Stomach smooth muscle (tissue), 2 donors: ENCODE results near the gene PPP2R2B.

Experiments
- H3K27ac ChIP-seq: one replicate; pipeline ENCODE4 v1.7.0; 2013; ENCODE audit warnings: mild to moderate bottlenecking, low read length, inconsistent platforms
- H3K27me3 ChIP-seq, 2 donors: one replicate each; pipeline ENCODE4 v1.7.0; 2013; ENCODE audit warnings: low read length in 2 of 2; ENCODE audit not compliant: insufficient read depth in 2 of 2, control insufficient read depth in 1 of 2
- H3K36me3 ChIP-seq, 2 donors: one replicate each; pipeline ENCODE4 v1.7.0; 2013; ENCODE audit warnings: low read length in 2 of 2; ENCODE audit not compliant: control insufficient read depth in 2 of 2, insufficient read depth in 2 of 2
- H3K4me1 ChIP-seq: one replicate; pipeline ENCODE4 v1.7.0; 2013; ENCODE audit warnings: low read length; ENCODE audit not compliant: control insufficient read depth, insufficient read depth
- H3K4me3 ChIP-seq, 2 donors: one replicate each; pipeline ENCODE4 v1.7.0; 2013; ENCODE audit warnings: low read length in 2 of 2
- H3K9ac ChIP-seq, 2 donors: one replicate each; pipeline ENCODE4 v1.7.0; 2013; ENCODE audit warnings: low read length in 2 of 2, mild to moderate bottlenecking in 1 of 2
- H3K9me3 ChIP-seq, 2 donors: one replicate each; pipeline ENCODE4 v1.7.0; 2013; ENCODE audit warnings: low read length in 2 of 2; ENCODE audit not compliant: control insufficient read depth in 2 of 2
- donor health status: healthy.
- donor health status: Pancreatic carcinoma.

The PPP2R2B gene

DNA sequence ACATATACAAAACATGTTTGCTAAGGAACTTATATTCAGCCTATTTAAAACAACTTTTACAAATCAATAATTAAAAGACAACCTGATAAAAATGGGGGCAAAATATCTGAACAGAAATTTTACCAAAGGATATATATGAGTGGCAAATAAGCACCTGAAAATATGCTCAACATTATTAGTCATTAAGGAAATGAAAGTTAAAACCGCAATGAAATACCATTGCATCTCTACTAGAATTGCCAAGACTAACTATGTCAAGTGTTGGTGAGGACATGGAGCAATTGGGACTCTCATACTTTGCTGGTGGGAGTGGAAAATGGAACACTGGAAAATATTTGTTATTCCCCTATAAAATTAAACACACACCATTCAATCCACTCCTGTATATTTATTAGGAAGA, 26.3 kb upstream of the PPP2R2B start:
- H3K4me1 ChIP-seq: no peaks in the 10 kb centered on the region
- no peak overlapping the region for H3K9ac ChIP-seq
- H3K27me3 ChIP-seq: no peaks in the 10 kb centered on the region
- H3K9me3 ChIP-seq: no peaks in the 10 kb centered on the region
- no peak overlapping the region for H3K27ac ChIP-seq
- no peaks in the 10 kb centered on the region for H3K36me3 ChIP-seq
- no peak overlapping the region for H3K4me3 ChIP-seq

- Histone ChIP-seq H3K36me3 (no peaks in the 10 kb centered on the region), H3K4me1 (no peaks in the 10 kb centered on the region), H3K9ac (no peak overlapping the region)
Observed at GRCh38 chr5:146903789-146904188, 25.2 kb upstream of the PPP2R2B start.

GRCh38 chr5:146902471-146902870, 23.9 kb upstream of the PPP2R2B start:
- Histone ChIP-seq H3K4me1 (no peaks in the 10 kb centered on the region), H3K27ac (no peak overlapping the region), H3K9me3 (no peaks in the 10 kb centered on the region), H3K4me3 (no peak overlapping the region), H3K9ac (no peak overlapping the region), H3K27me3 (no peaks in the 10 kb centered on the region), H3K36me3 (no peaks in the 10 kb centered on the region)

More at GRCh38 chr5:146903789-146904188, 25.2 kb upstream of the PPP2R2B start:
- H3K27me3 ChIP-seq: no peaks in the 10 kb centered on the region
- H3K27ac ChIP-seq: no peak overlapping the region
- H3K9me3 ChIP-seq: no peaks in the 10 kb centered on the region
- H3K4me3 ChIP-seq: no peak overlapping the region

GRCh38 chr5:146897061-146897460, 18.5 kb upstream of the PPP2R2B start:
- no peaks in the 10 kb centered on the region for H3K9me3 ChIP-seq
- H3K4me3 ChIP-seq: no peak overlapping the region
- no peaks in the 10 kb centered on the region for H3K36me3 ChIP-seq
- H3K9ac ChIP-seq: no peak overlapping the region
- no peaks in the 10 kb centered on the region for H3K27me3 ChIP-seq
- H3K4me1 ChIP-seq: no peaks in the 10 kb centered on the region
- no peak overlapping the region for H3K27ac ChIP-seq

GRCh38 chr5:146894753-146895521, 16.4 kb upstream of the PPP2R2B start:
- no peak overlapping the region for H3K27ac ChIP-seq
- no peaks in the 10 kb centered on the region for H3K9me3 ChIP-seq
- H3K9ac ChIP-seq: no peak overlapping the region
- no peak overlapping the region for H3K4me3 ChIP-seq
- H3K36me3 ChIP-seq: no peaks in the 10 kb centered on the region
- no peaks in the 10 kb centered on the region for H3K4me1 ChIP-seq
- no peaks in the 10 kb centered on the region for H3K27me3 ChIP-seq

DNA sequence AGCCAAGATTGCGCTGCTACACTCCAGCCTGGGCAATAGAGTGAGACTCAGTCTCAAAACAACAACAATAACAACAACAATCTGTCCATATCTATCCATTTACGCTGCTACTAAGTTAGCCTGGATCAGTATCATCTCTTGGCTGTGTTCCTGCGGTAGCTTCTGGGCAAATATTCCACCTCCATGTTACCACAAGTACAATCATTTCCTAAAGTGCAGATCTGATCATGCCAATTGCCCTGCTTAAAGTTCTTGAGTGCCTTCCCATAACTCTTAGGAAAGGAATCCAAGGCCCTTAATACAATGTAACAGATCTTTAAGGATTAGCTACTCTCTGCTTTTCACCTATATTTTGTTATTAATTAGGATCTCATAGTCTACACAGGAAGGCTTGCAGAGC, 15.4 kb upstream of the PPP2R2B start:
- Histone ChIP-seq H3K27me3 (no peaks in the 10 kb centered on the region), H3K27ac (no peak overlapping the region), H3K9me3 (no peaks in the 10 kb centered on the region), H3K4me3 (no peak overlapping the region), H3K36me3 (no peaks in the 10 kb centered on the region), H3K9ac (no peak overlapping the region), H3K4me1 (no peaks in the 10 kb centered on the region)

- H3K27ac ChIP-seq: no peak overlapping the region
- H3K9me3 ChIP-seq: no peaks in the 10 kb centered on the region
- H3K4me1 ChIP-seq: no peaks in the 10 kb centered on the region
- no peak overlapping the region for H3K4me3 ChIP-seq
- H3K27me3 ChIP-seq: no peaks in the 10 kb centered on the region
- H3K9ac ChIP-seq: no peak overlapping the region
- no peaks in the 10 kb centered on the region for H3K36me3 ChIP-seq
Observed at GRCh38 chr5:146892231-146892630, 13.7 kb upstream of the PPP2R2B start.

GRCh38 chr5:146891511-146891910, 13.0 kb upstream of the PPP2R2B start:
- H3K4me3 ChIP-seq: no peak overlapping the region
- no peak overlapping the region for H3K9ac ChIP-seq
- H3K4me1 ChIP-seq: no peaks in the 10 kb centered on the region
- no peak overlapping the region for H3K27ac ChIP-seq
- no peaks in the 10 kb centered on the region for H3K9me3 ChIP-seq
- no peaks in the 10 kb centered on the region for H3K27me3 ChIP-seq
- H3K36me3 ChIP-seq: no peaks in the 10 kb centered on the region

GRCh38 chr5:146890731-146891440, 12.3 kb upstream of the PPP2R2B start:
- Histone ChIP-seq H3K4me3 (no peak overlapping the region), H3K9ac (no peak overlapping the region), H3K9me3 (no peaks in the 10 kb centered on the region), H3K36me3 (no peaks in the 10 kb centered on the region), H3K27me3 (no peaks in the 10 kb centered on the region), H3K4me1 (no peaks in the 10 kb centered on the region), H3K27ac (no peak overlapping the region)

- no peak overlapping the region for H3K27ac ChIP-seq
- no peaks in the 10 kb centered on the region for H3K9me3 ChIP-seq
- no peaks in the 10 kb centered on the region for H3K36me3 ChIP-seq
- H3K27me3 ChIP-seq: no peaks in the 10 kb centered on the region
- H3K4me3 ChIP-seq: no peak overlapping the region
- H3K4me1 ChIP-seq: no peaks in the 10 kb centered on the region
- H3K9ac ChIP-seq: no peak overlapping the region
Observed at GRCh38 chr5:146890066-146890465, 11.5 kb upstream of the PPP2R2B start.

DNA sequence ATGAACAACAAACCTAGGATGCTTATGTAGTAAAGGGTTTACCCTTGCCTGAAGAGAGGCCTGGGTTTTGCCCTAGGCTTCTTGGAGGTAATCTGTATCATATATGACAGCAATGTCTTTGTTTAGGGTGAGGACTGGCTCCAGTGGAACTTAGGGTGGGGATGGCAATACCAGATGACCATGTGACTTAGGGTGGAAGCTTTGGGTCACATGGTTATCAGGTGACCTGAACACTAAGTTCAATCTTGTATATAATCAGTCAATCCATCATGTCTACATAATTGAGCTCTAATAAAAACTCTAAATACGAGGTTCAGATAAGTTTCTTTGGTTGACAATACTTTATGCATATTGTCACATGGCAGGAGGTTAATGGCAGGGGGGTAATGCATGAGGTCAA, 10.6 kb upstream of the PPP2R2B start:
- Histone ChIP-seq H3K4me1 (no peaks in the 10 kb centered on the region), H3K4me3 (no peak overlapping the region), H3K27me3 (no peaks in the 10 kb centered on the region), H3K27ac (no peak overlapping the region), H3K9me3 (no peaks in the 10 kb centered on the region), H3K9ac (no peak overlapping the region), H3K36me3 (no peaks in the 10 kb centered on the region)
